ENCODE data around the gene ASTN2. TPM values are rescaled to one million over a fixed set of nuclear protein-coding genes. Genes with fewer than 3 reads are reported as not detected.

The ASTN2 gene
- 1.3 and 1.8 TPM in 2 replicates for total RNA-seq (2014; rRNA removed; shearing (Covaris generic))

GRCh38 chr9:117414906-117415331 lies at the start of gene ASTN2:
Gene ASTN2, minus strand, starts transcription at chr9:117415057. Its CDS starts 119 bp downstream, at chr9:117414938.
- Histone ChIP-seq H3K36me3 (no peaks in the 10 kb centered on the region), H3K27ac (no peak within 1 kb of the TSS), H3K4me3 (peak within 1 kb of the TSS; percentile 33), H3K4me1 (replicated peaks) (peaks cover 14% of the 10 kb centered on the region), H3K9me3 (replicated peaks) (no peaks in the 10 kb centered on the region; the same call in 1 of the 2 replicates), H3K27me3 (replicated peaks) (peaks cover 36% of the 10 kb centered on the region)
- no peak for DNase-seq (ENCODE audit: low read depth in 1 of 2, low spot score in 2 of 2)

DNA sequence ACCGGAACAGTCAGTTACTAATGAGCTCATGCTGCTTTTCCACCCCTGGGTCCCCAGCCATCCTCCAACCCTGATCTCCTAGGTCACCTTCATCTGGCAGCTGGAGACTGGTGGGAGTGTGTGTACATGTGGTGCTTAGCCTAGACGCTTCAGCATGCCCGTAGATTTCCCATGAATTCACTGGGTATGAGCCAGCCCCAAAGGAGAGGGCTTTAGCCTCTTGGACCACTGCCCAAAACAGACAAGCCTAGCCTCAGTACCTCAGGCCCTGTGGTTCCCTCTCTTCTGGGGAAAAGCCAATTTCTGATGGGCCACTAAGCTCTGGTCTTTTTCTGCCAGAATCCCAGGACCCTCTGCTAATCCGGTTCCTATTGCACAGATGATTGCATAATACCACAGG lies 48.0 kb upstream of the ASTN2 start:
- no peak overlapping the region for H3K4me3 ChIP-seq
- no peaks in the 10 kb centered on the region for H3K36me3 ChIP-seq
- no peak for DNase-seq (ENCODE audit: low read depth in 1 of 2, low spot score in 2 of 2)
- H3K27me3 ChIP-seq (replicated peaks) = no peaks in the 10 kb centered on the region
- no peaks in the 10 kb centered on the region for H3K4me1 ChIP-seq (replicated peaks)
- no peak overlapping the region for H3K27ac ChIP-seq
- H3K9me3 ChIP-seq (replicated peaks) = no peaks in the 10 kb centered on the region

- Histone ChIP-seq H3K36me3 (no peaks in the 10 kb centered on the region), H3K9me3 (replicated peaks) (no peaks in the 10 kb centered on the region), H3K4me3 (no peak overlapping the region), H3K27ac (no peak overlapping the region), H3K27me3 (replicated peaks) (no peaks in the 10 kb centered on the region), H3K4me1 (replicated peaks) (no peaks in the 10 kb centered on the region)
- DNase-seq (ENCODE audit: low read depth in 1 of 2, low spot score in 2 of 2) = no peak
These were observed 46.5 kb upstream of the ASTN2 start for GRCh38 chr9:117461386-117461785.

DNA sequence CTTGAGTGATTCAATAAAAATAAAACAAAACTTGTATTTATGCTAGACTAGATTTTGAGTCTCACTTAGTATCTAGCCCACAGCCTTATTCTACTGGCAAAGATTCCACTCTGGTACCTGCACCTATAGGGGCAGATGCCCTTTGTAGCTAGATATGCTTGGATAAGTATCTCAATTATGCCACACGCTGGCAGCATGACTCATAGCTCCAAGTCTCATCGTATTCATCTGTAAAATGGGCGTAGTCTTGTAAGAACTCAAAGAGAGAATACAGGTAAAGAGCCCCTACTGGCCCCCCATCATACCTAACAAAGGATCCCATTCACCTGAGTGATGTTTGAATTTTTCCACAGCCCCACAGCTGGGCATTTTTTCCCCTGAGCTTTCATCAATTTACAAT lies 45.9 kb upstream of the ASTN2 start:
- no peaks in the 10 kb centered on the region for H3K4me1 ChIP-seq (replicated peaks)

GRCh38 chr9:117459913-117460312 lies 45.1 kb upstream of the ASTN2 start:
- Histone ChIP-seq H3K4me1 (replicated peaks) (no peaks in the 10 kb centered on the region), H3K4me3 (no peak overlapping the region), H3K36me3 (no peaks in the 10 kb centered on the region), H3K9me3 (replicated peaks) (no peaks in the 10 kb centered on the region), H3K27ac (no peak overlapping the region), H3K27me3 (replicated peaks) (no peaks in the 10 kb centered on the region)
- DNase-seq (ENCODE audit: low read depth in 1 of 2, low spot score in 2 of 2) = no peak

More for the DNA sequence above, 45.9 kb upstream of the ASTN2 start:
- Histone ChIP-seq H3K9me3 (replicated peaks) (no peaks in the 10 kb centered on the region), H3K27me3 (replicated peaks) (no peaks in the 10 kb centered on the region), H3K27ac (no peak overlapping the region), H3K4me3 (no peak overlapping the region), H3K36me3 (no peaks in the 10 kb centered on the region)
- no peak for DNase-seq (ENCODE audit: low read depth in 1 of 2, low spot score in 2 of 2)

GRCh38 chr9:117458066-117458465 lies 43.2 kb upstream of the ASTN2 start:
- no peaks in the 10 kb centered on the region for H3K9me3 ChIP-seq (replicated peaks)
- H3K27ac ChIP-seq = no peak overlapping the region
- H3K4me3 ChIP-seq = no peak overlapping the region
- H3K4me1 ChIP-seq (replicated peaks) = no peaks in the 10 kb centered on the region
- no peaks in the 10 kb centered on the region for H3K36me3 ChIP-seq
- no peak for DNase-seq (ENCODE audit: low read depth in 1 of 2, low spot score in 2 of 2)
- no peaks in the 10 kb centered on the region for H3K27me3 ChIP-seq (replicated peaks)

- H3K4me3 ChIP-seq = no peak overlapping the region
- H3K9me3 ChIP-seq (replicated peaks) = no peaks in the 10 kb centered on the region
- H3K36me3 ChIP-seq = no peaks in the 10 kb centered on the region
- no peaks in the 10 kb centered on the region for H3K27me3 ChIP-seq (replicated peaks)
- DNase-seq (ENCODE audit: low read depth in 1 of 2, low spot score in 2 of 2) = no peak
- no peak overlapping the region for H3K27ac ChIP-seq
- H3K4me1 ChIP-seq (replicated peaks) = no peaks in the 10 kb centered on the region
These were observed 39.9 kb upstream of the ASTN2 start for GRCh38 chr9:117454711-117455110.

- Histone ChIP-seq H3K4me3 (no peak overlapping the region), H3K9me3 (replicated peaks) (no peaks in the 10 kb centered on the region), H3K27ac (no peak overlapping the region), H3K4me1 (replicated peaks) (no peaks in the 10 kb centered on the region), H3K36me3 (no peaks in the 10 kb centered on the region), H3K27me3 (replicated peaks) (no peaks in the 10 kb centered on the region)
- DNase-seq (ENCODE audit: low read depth in 1 of 2, low spot score in 2 of 2) = no peak
These were observed 38.9 kb upstream of the ASTN2 start for GRCh38 chr9:117453737-117454136.

- no peak for DNase-seq (ENCODE audit: low read depth in 1 of 2, low spot score in 2 of 2)
- H3K4me1 ChIP-seq (replicated peaks) = no peaks in the 10 kb centered on the region
- H3K9me3 ChIP-seq (replicated peaks) = no peaks in the 10 kb centered on the region
- no peak overlapping the region for H3K4me3 ChIP-seq
- H3K27ac ChIP-seq = no peak overlapping the region
- H3K36me3 ChIP-seq = no peaks in the 10 kb centered on the region
- H3K27me3 ChIP-seq (replicated peaks) = no peaks in the 10 kb centered on the region
These were observed 36.5 kb upstream of the ASTN2 start for GRCh38 chr9:117451311-117451710.

GRCh38 chr9:117448066-117448465 lies 33.2 kb upstream of the ASTN2 start:
- no peaks in the 10 kb centered on the region for H3K9me3 ChIP-seq (replicated peaks)
- DNase-seq (ENCODE audit: low read depth in 1 of 2, low spot score in 2 of 2) = peak in 1 of 2 experiments; percentile 12
- no peaks in the 10 kb centered on the region for H3K4me1 ChIP-seq (replicated peaks)
- H3K27ac ChIP-seq = no peak overlapping the region
- H3K36me3 ChIP-seq = no peaks in the 10 kb centered on the region
- no peaks in the 10 kb centered on the region for H3K27me3 ChIP-seq (replicated peaks)
- no peak overlapping the region for H3K4me3 ChIP-seq

DNA sequence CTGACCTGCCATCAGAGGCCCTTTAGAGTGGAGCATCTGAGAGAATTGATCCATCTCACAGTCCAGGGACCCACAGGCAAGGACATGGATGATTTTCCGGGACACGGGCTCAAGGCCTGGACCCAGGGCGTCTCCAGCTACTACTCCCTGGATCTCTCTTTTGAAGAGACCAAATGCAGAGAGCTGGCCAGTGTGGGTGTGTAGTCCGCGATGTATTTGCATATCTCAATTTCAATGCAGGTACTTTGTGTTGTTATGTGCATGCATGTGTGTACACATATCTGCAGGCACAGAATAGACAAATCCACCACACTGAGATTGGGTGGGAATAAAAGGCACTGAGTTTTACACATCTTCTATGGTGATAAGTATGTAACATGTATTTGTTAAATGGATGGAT lies 30.8 kb upstream of the ASTN2 start:
- DNase-seq (ENCODE audit: low read depth in 1 of 2, low spot score in 2 of 2) = no peak

GRCh38 chr9:117444501-117444900 lies 29.6 kb upstream of the ASTN2 start:
- no peak overlapping the region for H3K4me3 ChIP-seq
- H3K27ac ChIP-seq = no peak overlapping the region
- no peaks in the 10 kb centered on the region for H3K36me3 ChIP-seq
- no peak for DNase-seq (ENCODE audit: low read depth in 1 of 2, low spot score in 2 of 2)
- H3K27me3 ChIP-seq (replicated peaks) = no peaks in the 10 kb centered on the region
- H3K4me1 ChIP-seq (replicated peaks) = no peaks in the 10 kb centered on the region
- H3K9me3 ChIP-seq (replicated peaks) = no peaks in the 10 kb centered on the region

More for the DNA sequence above, 30.8 kb upstream of the ASTN2 start:
- no peaks in the 10 kb centered on the region for H3K27me3 ChIP-seq (replicated peaks)
- H3K4me1 ChIP-seq (replicated peaks) = no peaks in the 10 kb centered on the region
- no peaks in the 10 kb centered on the region for H3K9me3 ChIP-seq (replicated peaks)
- H3K36me3 ChIP-seq = no peaks in the 10 kb centered on the region
- no peak overlapping the region for H3K4me3 ChIP-seq
- H3K27ac ChIP-seq = no peak overlapping the region

DNA sequence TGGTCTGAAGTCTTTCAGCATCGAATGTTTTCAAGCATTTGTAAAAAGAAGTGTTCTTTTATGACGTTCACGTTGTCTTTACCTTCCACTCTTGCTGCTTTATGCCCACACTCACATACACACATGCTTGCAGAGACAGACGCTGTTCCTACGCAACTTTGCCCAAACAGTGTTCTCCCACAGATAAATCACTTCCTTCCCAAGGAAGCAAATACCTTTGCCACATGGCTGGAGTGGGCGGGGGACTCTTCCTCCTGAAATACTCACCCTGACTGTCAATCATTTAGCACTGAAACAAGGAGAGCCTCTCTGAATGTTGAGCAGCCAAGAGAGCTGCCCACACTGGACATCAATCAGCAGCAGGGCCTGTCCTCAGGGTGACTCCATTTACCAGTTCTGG lies 22.4 kb upstream of the ASTN2 start:
- no peak overlapping the region for H3K27ac ChIP-seq
- H3K4me1 ChIP-seq (replicated peaks) = no peaks in the 10 kb centered on the region
- no peak overlapping the region for H3K4me3 ChIP-seq
- no peaks in the 10 kb centered on the region for H3K36me3 ChIP-seq
- no peak for DNase-seq (ENCODE audit: low read depth in 1 of 2, low spot score in 2 of 2)
- H3K9me3 ChIP-seq (replicated peaks) = no peaks in the 10 kb centered on the region
- H3K27me3 ChIP-seq (replicated peaks) = no peaks in the 10 kb centered on the region

DNA sequence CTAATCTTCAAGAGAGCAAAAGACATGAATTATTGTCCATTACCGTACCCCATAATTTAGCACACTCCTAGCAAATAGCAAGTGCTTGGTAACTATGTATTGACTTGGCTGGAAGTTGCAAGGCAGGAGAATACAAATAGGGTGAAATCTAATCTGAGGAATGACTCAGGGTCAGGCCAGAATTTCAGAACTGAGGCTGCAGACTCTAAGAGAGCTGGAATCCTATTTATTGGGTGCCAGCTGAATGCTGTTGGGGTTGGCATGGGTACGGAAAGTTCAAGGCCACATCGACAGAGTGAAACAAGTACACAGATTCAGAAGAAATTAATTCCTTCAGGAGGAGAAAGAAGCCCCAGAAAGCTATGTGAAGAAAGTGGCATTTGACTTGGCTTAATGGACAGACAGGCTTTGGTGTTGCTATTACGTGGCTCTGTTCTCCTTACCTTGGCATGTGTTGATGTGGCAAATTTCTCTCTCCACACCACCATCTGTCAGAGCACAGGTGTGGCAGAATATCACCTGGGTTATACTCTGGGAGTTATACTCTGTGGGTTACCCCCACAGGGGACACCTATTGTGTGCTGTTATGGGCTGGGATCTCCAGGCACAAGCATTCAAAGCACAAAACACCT lies 20.9 kb upstream of the ASTN2 start:
- no peak for DNase-seq (ENCODE audit: low read depth in 1 of 2, low spot score in 2 of 2)
- no peaks in the 10 kb centered on the region for H3K9me3 ChIP-seq (replicated peaks)
- H3K27me3 ChIP-seq (replicated peaks) = no peaks in the 10 kb centered on the region
- H3K27ac ChIP-seq = no peak overlapping the region
- no peaks in the 10 kb centered on the region for H3K4me1 ChIP-seq (replicated peaks)
- H3K36me3 ChIP-seq = no peaks in the 10 kb centered on the region
- no peak overlapping the region for H3K4me3 ChIP-seq

- Histone ChIP-seq H3K9me3 (replicated peaks) (no peaks in the 10 kb centered on the region), H3K27ac (no peak overlapping the region), H3K36me3 (no peaks in the 10 kb centered on the region), H3K27me3 (replicated peaks) (no peaks in the 10 kb centered on the region), H3K4me3 (no peak overlapping the region), H3K4me1 (replicated peaks) (no peaks in the 10 kb centered on the region)
- no peak for DNase-seq (ENCODE audit: low read depth in 1 of 2, low spot score in 2 of 2)
These were observed 19.7 kb upstream of the ASTN2 start for GRCh38 chr9:117434566-117434965.
